DMS 273 (cell line): ENCODE measurements around the gene PLAC8.
"Not testable (repeated sequence)": the region's sequence is repeated elsewhere in the genome, so short reads cannot be mapped to it uniquely, and the experiment has no call there.

Experiments
- DNase-seq: peaks from one replicate; lab custom pipeline; 2025; ENCODE audit not compliant: unreplicated experiment; lab: John Stamatoyannopoulos, UW

PLAC8 gene

DNA sequence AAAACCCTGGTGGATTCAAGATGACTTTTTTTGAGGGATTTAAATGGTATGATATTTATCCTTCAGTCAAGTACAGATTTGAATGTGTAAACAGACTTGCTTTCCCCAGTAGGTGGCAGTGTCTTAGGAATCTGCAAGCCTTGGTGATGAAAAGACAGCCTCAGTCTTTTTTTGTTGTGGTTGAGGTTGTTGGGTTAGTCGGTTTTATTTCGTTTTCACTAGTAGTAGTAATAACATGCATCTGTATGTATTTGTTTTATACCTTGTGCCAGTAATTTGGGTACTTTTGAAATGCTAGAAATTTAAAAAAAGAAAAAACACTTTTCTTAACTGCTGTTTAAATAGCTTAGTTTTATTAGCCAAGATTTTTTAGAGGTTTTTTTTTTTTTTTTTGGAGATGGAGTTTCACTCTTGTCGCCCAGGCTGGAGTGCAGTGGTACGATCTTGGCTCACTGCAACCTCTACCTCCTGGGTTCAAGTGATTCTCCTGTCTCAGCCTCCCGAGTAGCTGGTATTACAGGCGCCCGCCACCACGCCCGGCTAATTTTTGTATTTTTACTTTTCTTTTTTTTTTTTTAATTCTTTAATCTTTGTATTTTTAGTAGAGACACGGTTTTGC, 40.3 kb downstream of the PLAC8 start:
- peak; percentile 73 for DNase-seq

DNA sequence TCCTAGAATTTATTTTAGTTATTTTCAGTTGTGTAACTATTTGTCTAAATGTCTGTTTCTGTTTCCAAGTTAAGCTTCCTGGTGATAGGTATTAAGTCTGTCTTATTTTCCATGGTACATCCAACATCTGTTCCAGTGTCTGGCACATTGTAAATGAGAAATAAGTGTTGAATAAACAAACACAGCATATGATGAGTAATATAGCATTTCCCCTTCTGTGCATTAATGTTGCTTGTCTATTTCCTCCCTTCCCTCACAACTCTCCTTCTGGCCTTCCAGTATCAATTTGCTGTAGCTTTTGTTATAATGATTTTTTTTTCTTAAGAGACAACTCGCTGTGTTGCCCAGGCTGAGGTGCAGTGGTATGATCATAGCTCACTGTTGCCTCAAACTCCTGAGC, 43.4 kb downstream of the PLAC8 start:
- no peak for DNase-seq

DNA sequence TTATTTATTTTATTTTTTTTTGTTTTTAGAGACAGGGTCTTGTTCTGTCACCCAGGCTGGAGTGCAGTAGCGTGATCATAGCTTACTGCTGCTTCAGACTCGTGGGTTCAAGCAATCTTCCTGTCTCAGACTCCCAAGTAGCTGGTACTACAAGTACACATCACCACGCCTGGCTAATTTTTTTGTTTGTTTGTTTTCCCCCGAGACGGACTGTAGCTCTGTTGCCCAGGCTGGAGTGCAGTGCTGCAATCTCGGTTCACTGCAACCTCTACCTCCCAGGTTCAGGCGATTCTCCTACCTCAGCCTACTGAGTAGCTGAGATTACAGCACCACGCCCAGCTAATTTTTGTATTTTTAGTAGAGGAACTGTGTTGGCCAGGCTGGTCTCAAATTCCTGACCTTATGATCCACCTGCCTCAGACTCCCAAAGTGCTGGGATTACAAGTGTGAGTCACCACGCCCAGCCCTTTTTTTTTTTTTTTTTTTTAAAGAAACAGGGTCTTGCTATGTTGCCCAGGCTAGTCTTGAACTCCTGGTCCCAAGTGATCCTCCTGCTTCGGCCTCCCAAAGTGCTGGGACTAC, 47.4 kb downstream of the PLAC8 start:
- DNase-seq: no peak

DNA sequence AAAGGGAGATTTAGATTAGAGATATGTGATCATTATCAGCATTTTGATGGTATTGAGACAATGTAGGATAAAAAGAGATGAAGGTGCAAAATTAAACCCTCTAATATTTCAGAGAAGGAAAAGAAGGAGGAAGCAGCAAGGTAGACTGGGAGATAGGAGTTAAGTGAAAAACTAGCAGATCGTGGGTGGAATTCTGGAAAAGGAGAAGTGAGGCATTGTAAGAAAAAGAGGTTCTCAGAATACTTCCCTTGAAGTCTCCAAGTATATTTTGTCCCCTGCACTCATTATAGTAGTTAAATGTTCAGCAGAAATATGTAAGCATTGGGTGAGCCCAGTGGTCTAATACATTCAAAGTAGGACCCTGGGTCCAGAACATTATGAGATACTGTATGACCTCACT, 49.3 kb downstream of the PLAC8 start:
- DNase-seq: no peak

DNA sequence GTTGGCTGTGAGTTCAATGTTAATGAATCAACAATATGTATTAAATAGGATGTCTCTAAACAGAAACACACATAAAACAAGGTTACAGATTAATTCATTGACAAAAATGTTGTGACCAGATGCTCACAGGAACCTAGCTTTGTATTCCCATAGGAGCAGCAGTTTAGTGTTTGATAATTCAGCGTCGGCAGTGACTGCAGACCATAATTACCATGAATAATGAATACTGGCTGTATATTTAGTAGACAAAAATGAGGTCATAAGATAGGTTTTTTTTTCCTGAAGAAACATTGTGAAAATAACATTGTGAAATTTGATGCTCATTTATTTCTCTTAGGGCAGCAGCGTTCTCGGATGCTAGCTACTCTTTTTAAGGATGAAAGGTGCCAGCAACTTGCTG, 51.8 kb downstream of the PLAC8 start:
- DNase-seq: peak; percentile 36

DNA sequence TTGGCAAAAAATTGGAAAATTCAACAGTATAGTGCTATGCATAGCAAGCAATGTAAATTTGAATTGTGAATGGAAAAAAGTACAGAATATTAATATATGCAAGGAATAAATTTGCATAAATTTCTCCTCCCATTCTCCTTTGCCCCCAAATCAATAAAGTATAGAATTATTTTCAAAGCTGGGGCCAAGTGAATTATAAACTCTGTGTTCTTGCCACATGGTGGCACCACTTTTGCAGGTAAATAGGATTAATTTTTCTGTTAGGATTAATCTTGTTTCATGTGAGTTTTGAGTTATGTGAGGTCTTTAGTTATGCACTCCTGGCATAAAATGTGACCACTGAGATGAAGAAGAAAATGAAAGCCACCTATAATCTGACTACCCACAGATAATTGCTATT, 59.6 kb downstream of the PLAC8 start:
- DNase-seq: peak; percentile 27

DNA sequence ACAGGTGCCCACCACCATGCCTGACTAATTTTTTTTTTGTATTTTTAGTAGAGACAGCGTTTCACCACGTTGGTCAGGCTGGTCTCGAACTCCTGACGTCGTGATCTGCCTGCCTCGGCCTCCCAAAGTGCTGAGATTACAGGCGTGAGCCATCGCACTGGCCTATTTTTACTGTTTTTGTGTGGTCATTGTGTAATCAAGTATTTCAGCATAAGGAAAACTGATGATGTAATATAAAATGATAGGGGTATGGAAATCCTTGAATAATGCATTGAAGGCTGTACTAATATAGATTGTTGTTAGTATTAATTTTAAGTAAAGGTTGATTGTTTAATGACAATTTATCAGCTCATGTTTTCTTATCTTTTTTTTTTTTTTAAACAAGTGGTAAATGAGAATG, 65.7 kb downstream of the PLAC8 start:
- DNase-seq: not testable (repeated sequence)

DNA sequence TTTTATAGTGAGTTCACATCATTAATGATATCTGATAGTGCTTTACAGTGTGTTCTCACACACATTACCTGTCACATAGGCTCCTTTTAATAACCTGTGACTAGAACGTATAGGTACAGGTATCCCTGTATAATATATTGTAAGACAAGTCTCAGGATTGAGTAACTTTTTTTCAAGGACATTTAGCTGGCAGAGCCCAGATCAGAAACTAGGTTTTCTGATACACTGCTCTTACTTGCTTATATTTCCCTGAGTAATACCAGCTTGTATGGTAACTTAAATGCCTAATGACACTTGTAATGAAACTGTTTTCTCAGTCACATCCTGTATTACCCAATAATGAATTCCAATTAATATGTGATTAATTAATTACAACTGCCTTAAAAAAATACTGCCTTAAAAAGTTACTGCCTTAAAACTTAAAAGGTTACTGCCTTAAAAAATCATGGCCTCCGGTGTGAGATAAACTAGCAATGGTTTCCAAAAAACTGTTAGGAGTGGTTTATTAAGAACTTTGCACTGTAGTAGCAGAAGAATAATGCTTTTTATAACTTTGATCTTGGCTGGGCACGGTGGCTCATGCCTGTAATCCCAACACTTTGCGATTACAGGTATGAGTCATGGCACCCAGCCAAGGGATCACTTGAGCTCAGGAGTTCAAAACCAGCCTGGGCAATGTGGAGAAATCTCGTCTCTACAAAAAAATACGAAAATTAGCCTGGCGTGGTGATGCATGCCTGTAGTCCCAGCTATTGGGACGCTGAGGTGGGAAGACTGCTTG, 67.6 kb downstream of the PLAC8 start:
- no peak for DNase-seq

DNA sequence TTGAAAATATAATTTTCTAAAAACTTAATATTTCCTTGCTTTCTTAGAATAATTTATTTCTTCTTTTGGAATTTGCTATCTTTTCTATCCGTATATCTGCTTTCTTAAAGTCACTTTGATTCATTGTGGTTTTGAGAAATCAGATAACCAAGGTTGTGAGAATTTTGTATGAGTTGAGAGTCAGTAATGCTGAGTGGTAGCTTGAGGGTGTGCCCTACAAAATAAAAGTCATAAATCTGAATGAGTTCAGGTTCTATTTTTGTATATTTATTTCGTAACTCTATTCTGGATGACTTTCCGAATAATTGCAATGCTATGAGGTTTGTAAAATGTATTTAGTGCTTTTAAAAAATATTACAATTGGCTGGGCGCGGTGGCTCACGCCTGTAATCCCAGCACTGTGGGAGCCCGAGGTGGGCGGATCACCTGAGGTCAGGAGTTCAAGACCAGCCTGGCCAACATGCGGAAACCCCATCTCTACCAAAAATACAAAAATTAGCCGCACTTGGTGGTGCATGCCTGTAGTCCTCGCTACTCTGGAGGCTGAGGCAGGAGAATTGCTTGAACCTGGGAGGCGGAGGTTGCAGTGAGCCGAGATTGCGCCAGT, 70.6 kb downstream of the PLAC8 start:
- no peak for DNase-seq

DNA sequence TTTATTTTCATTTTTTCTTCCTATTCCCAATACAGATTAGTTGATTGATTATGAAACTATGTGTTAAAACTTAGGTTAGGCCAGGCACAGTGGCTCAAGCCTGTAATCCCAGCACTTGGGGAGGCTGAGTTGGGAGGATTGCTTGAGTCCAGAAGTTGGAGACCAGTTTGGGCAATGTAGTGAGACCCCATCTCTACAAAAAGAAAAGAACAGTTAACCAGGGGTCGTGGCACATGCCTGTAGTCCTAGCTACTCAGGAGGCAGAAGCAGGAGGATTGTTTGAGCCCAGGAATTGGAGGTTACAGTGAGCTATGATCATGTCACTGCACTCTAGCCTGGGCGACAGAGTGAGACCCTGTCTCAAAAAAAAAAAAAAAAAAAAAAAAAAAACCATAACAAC, 71.4 kb downstream of the PLAC8 start:
- DNase-seq: not testable (repeated sequence)

DNA sequence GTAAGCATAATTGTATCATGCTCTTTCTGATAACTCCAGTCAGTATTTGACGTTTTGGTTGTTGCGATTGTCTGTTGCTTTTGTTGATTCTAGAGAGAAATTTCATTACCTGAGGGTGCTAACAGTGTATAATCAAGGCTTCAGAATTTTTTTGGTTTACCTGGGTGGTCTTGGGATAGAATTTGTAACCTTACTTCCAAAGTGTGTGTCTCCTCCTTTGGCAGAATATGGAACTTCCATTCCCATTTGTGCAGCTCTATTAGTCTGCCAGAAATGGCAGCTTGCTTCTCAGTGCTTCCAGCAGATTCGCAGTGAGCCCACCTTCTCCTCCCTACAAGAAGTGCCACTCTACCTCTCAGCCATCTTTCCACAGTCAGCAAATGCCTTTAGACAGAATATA, 74.3 kb downstream of the PLAC8 start:
- DNase-seq: no peak
